ENCODE data around the gene NPHS2.
"Not testable (repeated sequence)": the region's sequence is repeated elsewhere in the genome, so short reads cannot be mapped to it uniquely, and the experiment has no call there.

Gene NPHS2

GRCh38 chr1:179545321-179545720 lies 30.4 kb downstream of the NPHS2 start:
- no peak for DNase-seq

- DNase-seq = no peak
Observed at GRCh38 chr1:179541774-179542173, 34.0 kb downstream of the NPHS2 start.

- no peak for DNase-seq
Observed at GRCh38 chr1:179530352-179530751, 45.4 kb downstream of the NPHS2 start.

GRCh38 chr1:179529482-179530195 lies 46.1 kb downstream of the NPHS2 start:
- DNase-seq = no peak

GRCh38 chr1:179518544-179518943 lies 57.2 kb downstream of the NPHS2 start:
- not testable (repeated sequence) for DNase-seq

GRCh38 chr1:179516976-179517705 lies 58.6 kb downstream of the NPHS2 start:
- DNase-seq = no peak

- DNase-seq = no peak
Observed at GRCh38 chr1:179510038-179510437, 65.7 kb downstream of the NPHS2 start.

GRCh38 chr1:179509384-179509783 lies 66.4 kb downstream of the NPHS2 start:
- DNase-seq = no peak

GRCh38 chr1:179506199-179506598 lies 69.5 kb downstream of the NPHS2 start:
- no peak for DNase-seq
